ENCODE measurements around the gene HFE.
A peak's percentile ranks its signal among the peaks of the same experiment; 100 is the strongest.
"Not testable (repeated sequence)": the region's sequence is repeated elsewhere in the genome, so short reads cannot be mapped to it uniquely, and the experiment has no call there.

HFE gene

DNA sequence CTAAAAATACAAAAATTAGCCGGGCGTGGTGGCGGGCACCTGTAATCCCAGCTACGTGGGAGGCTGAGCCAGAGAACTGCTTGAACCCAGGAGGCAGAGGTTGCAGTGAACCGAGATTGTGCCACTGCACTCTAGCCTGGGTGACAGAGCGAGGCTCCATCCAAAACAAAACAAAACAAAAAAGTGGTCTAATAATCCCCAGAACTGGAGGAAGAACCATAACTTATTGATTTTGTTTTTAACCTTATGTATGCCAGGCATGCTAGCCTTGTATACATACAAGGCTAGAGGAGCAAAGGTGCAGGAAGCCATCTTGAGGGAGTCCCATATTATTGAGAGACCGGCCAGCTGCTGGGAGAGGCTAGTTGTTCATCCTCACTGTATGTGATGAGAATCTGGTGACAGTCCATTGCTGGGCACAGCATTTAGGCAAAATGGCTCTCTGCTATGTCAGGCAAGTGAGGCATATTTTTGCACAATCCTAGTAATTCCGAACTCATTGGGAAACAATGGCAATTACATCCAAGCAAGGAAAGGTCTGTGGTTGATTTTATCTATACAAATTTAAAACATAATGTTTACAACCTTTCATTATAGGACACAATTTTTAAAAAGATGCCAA, 18.0 kb downstream of the HFE start:
- DNase-seq, result no peak
- intact Hi-C loops (cut with DNase I), result loop anchor here (2.0 kb wide), 1 partner anchor 18 kb away; a partner anchor contains a TSS

DNA sequence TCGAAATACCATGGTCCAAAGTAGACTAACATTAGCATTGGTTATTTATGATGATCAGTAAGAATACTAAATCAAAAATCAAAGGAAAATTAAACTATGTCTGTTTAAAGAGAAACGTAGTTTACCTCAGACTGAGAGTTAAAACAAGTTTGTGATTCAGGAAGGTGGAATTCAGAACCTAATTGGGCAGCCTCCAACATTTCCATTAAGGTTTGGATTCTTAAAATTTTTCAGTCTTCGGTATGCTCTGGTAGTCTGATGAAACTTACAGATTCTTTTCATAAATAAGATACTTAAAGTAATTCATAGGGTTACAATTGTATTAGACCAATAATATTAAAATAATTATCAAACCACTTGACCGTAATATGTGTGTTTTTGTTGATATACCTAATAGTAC, 18.6 kb downstream of the HFE start:
- no peak for DNase-seq
- intact Hi-C loops (cut with DNase I), result loop anchor here (2.0 kb wide), 1 partner anchor 17 kb away; a partner anchor contains a TSS

DNA sequence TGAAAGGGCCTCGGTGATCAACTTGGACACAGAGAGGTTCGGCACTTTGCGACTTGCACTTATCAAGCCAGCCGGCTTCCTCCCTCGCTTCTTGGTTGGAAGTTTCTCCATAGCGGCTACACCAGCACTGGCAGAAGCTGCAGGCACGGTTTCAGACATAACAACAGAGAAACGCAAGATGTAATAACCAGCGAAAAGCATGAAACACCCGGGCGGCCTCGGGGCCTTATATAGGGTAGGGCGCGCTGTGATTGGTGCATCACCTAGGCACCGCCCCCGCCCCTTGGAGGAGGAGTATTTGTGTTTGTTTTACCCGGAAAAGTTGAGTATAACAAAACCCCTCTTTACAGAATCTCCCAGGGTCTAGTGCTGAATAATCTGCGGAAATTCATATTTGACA, 20.7 kb downstream of the HFE start:
- intact Hi-C loops (cut with DNase I), result no loop called here
- no peak for DNase-seq

DNA sequence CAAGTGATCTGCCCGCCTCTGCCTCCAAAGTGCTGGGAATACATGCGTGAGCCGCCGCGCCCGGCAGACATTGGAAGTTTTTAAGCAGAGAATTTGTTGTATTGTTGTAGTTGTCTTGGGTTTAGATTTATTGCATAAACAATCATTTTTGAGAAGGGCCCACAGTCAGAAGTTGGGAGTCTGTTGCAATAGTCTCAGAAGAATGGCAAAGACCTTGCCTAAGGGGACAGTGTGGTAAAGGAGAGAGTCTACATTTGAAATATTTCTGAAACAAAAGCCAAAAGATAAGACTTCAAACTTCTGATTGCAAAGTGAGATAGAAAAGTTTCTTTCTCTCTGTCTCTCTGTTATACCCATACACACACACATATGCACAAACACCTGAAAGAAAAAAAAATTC, 22.5 kb downstream of the HFE start:
- intact Hi-C loops (cut with DNase I), result no loop called here
- DNase-seq, result no peak

DNA sequence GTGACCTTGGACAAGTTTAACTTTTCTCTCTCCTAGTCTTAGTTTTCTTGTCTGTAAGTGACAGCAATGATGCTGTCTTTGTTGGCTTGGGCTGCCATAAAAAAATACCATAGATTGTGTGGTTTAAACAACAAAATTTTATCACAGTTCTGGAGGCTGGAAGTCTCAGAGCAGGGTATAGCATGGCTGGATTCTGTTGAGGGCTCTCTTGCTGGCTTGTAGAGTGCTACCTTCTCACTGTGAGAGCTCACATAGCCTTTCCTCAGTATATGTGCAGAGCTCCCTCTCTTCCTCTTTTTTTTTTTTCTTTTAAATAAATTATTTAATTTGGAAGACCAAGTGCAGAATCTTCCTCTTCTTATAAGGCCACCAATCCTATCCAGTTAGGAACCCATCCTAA, 26.3 kb downstream of the HFE start:
- intact Hi-C loops (cut with DNase I), result no loop called here
- no peak for DNase-seq

DNA sequence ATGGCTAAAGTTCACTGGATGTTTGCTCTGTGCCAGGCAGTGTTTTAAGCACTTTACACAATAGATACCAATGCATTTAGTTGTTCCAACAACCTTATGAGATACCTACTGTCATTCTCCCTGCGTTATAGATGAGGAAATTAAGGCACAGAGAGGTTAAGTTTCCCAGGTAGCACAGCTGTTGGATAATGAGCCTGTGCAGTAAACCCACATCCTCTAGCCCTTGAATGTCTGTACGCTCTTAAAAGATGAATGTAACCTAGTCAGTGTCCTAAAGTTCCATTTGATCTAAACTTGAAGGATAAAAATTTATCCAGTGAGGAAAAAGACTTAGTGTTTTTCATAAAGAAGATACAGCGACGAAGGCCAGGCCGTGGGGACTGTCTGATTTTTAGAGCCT, 28.0 kb downstream of the HFE start:
- DNase-seq, result no peak
- intact Hi-C loops (cut with DNase I), result no loop called here

DNA sequence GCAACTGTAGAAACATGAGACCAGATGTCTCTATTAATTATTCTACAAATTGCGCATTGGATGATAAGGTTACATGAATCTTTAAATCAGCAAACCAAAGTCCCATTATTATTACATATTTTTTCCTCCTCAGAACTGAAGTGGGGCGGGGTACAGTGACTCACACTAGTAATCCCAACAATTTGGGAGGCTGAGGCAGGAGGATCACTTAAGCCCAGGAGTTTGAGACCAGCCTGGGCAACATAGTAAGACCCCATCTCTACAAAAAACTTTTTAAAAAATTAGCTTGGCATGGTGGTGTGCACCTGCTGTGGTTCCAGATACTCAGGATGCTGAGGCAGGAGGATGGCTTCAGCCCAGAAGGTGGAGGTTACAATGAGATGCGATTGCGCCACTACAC, 29.0 kb downstream of the HFE start:
- intact Hi-C loops (cut with DNase I), result no loop called here
- DNase-seq, result no peak

DNA sequence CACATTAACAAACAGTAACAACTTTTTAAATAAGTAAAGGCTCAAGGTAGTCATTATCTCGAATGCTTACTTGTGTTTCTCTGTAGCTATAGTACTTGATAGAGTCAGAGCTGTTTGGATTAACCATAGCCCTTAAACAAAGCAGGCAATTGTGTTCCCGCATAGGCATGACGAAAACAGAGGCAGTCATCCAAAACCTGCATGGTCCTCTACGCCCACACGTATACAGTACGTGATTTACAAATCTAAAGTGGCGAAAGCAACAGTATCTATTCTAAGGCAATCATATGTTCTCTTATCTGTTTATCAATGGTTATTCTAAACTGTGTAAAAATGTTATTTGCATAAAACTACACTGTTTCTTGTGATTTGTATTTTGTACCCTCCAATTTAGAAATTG, 31.8 kb downstream of the HFE start:
- intact Hi-C loops (cut with DNase I), result no loop called here
- DNase-seq, result peak in 4 of 10 donors; percentile 19 to 74 (median 54)

DNA sequence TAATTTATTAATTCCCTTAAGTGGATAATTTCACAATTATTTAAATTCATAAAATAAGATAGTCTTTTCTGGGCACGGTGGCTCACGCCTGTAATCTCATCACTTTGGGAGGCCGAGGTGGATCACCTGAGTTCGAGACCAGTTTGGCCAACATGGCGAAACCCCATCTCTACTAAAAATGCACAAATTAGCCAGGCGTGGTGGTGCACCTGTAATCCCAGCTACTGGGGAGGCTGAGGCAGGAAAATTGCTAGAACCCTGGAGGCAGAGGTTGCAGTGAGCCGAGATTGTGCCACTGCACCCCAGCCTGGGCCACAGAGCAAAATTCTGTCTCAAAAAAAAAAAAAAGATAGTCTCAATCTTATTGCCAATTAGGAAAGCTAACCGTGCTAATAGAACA, 32.9 kb downstream of the HFE start:
- DNase-seq; intact Hi-C loops (cut with DNase I): not testable (repeated sequence)

DNA sequence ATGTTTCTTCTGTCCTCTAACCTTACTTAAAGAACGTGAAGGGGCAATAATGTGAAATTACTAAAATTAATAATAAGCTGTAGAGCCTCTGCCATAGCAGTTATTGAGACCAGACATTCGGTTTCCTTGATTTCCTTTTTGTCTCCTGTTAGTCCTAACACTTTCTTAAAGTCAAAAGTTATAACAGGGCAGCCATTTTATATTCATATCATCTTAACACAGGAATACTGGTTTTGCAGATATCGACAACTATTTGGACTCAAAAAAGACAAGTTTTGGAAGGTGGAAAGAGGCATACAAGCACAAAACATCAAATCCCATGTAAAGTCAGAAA, 33.5 kb downstream of the HFE start:
- intact Hi-C loops (cut with DNase I), result no loop called here
- no peak for DNase-seq

DNA sequence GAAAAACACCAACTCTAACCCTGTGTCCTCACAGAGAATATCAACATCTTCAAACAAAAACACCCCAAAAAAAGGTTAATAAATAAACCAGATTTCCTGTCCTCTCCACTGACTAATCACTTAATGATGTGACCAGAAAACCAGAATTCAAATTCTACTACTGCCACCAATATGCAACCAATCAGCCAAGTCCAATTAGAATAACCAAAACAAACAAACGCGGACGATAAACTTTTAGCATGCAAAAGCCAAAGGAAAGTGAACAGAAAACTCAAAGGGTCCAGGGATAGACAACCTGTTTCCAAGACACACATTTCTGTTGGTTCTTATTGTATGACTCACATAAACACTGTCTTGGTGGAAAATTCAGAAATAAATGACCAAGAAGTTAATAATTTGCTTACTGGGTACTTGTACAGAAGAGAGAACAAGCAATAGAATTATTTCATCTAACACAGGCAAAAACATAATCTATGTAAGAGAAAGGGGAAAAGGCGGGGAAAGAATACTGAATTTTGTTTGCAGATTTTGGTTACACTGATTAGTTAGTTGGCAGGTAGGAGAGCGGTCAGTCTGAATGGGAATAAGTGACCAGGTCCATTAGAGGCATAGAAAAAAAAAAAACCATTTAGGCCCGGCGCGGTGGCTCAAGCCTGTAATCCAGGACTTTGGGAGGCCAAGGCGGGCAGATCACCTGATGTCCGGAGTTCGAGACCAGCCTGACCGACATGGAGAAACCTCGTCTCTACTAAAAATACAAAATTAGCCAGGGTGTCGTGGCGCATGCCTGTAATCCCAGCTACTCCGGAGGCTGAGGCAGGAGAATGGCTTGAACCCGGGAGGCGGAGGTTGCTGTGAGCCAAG, 34.1 kb downstream of the HFE start:
- intact Hi-C loops (cut with DNase I), result loop anchor here (2.0 kb wide), 1 partner anchor 17 kb away; no protein-coding TSS in a partner anchor
- peak in 1 of 10 donors; percentile 47 for DNase-seq

DNA sequence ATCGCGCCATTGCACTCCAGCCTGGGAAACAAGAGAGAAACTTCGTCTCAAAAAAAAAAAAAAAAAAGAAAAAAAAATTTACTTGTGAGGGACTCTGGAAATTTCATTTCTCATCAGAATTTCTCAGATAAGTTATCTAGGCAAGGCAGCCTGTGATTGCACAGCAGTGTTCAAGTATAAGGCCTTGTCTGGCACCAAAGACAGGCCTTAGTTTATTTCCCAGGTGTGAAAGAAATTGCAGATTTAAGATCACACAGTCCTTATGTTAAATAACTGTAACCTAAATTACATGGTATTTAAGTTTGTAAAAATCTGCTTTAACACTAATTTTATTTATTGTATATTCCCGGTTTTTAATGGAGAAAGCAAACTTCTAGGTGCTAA, 34.8 kb downstream of the HFE start:
- DNase-seq, result no peak
- intact Hi-C loops (cut with DNase I), result loop anchor here (2.0 kb wide), 1 partner anchor 17 kb away; no protein-coding TSS in a partner anchor

DNA sequence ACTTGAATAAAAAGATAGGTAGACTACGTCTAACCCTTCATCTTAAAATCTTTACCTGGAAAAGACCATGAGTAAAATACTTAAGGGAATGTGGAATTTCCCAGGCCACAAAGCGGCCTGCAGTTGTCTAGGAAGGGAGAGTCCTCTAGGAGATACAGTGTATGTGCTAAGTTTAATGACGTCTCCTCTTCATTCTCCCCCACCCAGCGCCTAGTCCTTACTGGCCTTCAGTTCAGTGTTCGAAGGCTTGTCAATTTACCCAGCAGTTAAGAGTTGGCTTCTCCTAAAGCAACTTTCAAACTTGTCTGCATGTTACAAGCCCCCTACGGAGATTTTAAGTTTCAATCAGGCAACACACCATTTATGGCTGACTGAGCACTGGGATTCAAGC, 35.2 kb downstream of the HFE start:
- DNase-seq, result no peak
- intact Hi-C loops (cut with DNase I), result loop anchor here (2.0 kb wide), 1 partner anchor 18 kb away; no protein-coding TSS in a partner anchor

DNA sequence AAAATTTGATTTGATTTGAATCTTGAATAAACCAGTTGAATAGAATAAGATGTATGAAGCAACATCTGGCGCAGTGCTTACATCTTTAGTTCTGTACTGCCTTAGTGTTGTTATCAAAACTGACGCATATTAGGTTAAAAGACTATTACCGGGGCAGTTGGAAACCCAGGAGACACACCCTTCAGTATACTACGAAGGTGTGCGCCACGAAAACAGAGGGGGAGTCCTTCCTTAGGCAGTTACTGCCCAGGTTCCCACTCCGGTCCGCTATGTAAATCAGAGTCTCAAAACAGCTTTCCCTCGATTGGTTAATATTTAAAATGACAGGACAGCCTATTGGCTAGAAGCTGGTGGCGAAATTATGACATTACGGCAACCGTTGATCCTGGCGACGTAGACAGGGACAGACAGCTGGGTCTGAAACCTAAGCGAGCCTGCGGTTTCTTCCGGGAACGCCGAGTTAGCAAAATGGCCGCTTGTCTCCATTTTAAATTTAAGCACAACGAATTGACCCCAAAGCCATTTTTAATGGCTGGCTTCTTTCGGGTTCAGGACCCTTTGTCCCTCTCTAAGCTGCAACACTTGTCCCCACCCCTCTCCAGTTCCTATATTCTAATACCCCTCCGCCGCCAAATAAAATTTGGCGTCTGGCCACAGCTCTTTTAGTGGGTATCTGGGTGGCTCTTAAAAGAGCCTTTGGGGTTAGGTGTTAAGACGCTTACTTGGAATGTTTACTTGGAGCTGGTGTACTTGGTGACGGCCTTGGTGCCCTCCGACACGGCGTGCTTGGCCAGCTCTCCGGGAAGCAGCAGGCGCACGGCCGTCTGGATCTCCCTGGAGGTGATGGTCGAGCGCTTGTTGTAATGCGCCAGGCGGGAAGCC, 35.8 kb downstream of the HFE start:
- peak; percentile 74 to 97 (median 88) for DNase-seq
- intact Hi-C loops (cut with DNase I), result loop anchor here (2.0 kb wide), 1 partner anchor 18 kb away; no protein-coding TSS in a partner anchor

DNA sequence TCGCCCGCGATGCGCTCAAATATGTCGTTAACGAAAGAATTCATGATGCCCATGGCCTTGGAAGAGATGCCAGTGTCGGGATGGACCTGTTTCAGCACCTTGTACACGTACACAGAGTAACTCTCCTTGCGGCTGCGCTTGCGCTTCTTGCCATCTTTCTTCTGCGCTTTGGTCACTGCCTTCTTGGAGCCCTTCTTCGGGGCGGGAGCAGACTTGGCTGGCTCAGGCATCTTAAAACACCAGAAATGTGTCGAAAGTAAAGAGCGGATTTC, 36.4 kb downstream of the HFE start:
- intact Hi-C loops (cut with DNase I), result loop anchor here (2.0 kb wide), 1 partner anchor 19 kb away; no protein-coding TSS in a partner anchor
- DNase-seq, result peak in 7 of 10 donors; percentile 48 to 94 (median 66)

DNA sequence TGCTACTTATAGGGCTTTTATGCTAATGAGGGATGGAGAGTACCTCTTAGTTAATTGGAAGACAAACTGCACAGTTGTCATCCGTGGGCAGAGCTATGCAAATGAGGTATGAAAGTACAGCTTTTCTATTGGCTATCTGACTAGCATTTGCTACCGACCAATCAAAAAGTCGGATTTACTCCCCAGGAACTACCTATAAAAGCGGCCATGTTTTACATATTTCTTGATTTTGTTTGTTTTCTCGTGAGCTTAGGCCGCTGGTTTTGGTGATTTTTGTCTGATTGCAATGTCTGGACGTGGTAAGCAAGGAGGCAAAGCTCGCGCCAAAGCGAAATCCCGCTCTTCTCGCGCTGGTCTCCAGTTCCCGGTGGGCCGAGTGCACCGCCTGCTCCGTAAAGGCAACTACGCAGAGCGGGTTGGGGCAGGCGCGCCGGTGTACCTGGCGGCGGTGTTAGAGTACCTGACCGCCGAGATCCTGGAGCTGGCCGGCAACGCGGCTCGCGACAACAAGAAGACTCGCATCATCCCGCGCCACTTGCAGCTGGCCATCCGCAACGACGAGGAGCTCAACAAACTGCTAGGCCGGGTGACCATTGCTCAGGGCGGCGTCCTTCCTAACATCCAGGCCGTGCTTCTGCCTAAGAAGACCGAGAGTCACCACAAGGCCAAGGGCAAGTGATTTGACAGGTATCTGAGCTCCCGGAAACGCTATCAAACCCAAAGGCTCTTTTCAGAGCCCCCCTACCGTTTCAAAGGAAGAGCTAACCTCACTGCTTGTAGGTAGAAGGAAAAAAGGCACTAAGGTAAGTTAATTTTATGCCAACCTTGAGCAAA, 36.9 kb downstream of the HFE start:
- intact Hi-C loops (cut with DNase I), result loop anchor here (2.0 kb wide), 1 partner anchor 19 kb away; no protein-coding TSS in a partner anchor
- DNase-seq, result peak; percentile 43 to 94 (median 60)

DNA sequence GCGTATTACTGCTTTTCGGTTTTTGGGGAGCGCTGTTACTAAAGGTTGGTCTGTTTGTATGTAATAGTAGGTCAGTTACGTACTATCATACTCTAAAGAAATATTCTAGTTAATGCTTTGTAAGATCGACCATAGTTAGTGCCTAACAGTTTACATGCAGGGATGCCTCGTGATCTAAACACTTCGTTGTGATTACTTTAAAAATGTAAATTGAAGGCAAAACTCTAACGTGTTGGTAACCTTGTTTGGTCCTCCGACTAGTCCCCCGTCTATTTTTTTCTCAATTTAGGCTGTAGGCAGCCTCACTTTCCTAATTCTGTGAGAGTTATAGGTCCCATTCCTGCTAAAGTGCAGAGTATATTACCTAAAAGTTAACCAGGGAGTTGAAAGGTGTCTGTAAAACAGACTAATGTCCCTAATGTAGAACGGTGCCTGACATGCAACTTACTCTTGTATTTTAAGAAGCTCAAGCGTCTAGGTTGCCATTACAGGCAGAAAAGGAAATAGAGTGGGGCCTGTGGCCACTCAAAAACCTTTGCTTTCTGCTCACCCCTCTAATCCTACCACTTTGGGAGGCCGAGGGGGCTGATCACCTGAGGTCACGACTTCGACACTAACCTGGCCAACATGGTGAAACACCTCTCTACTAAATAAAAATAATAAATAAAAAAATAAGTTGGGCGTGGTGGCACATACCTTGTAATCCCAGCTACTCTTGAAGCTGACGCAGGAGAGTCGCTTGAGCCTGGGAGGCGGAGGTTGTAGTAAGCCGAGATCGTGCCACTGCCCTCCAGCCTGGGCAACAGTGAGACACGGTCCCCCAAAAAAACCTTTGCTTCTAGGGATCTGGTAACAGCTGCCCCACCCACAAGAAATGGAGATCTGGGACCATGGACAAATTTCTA, 37.8 kb downstream of the HFE start:
- intact Hi-C loops (cut with DNase I), result loop anchor here (5.0 kb wide), 1 partner anchor 72 kb away; a partner anchor contains a TSS

DNA sequence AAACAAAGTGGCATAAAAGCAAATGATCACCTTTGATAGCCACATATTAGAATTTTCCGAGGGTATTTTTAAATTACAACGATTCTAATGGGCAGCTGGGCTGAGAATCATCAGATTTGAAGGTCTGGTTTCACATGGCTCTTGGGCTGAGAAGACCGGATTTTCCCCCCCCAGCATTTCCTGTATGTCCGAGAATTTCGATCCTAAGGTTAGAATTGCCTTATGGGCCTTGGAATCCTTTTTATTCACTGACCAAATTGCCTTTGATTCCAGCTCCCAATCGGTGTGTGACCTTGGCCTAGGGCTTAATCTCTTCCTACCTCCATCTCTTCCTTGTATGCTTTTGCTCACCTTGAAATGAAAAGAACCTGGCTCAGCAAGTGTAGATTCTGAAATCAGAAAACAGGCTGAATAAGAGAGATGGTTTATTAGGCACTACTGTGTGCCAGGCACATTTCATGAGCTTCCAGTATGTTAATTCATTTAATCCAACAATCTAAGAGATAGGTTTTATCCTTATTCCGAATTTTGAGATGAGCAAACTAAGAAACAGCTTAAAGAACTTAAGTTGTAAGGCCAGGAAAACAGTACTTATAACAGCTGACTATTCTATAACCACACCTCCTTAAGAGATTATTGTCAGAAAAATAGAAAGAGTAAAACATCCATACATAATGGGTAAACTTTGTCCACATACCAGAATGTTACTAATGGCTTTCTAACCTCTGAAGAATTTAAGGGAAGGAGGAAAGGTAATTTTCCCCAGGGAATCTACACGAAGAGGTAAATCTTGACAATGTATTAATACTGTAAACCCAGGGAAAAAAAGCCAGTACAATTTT, 39.4 kb downstream of the HFE start:
- intact Hi-C loops (cut with DNase I), result loop anchor here (1.0 to 5.0 kb wide), 3 partner anchors 14 to 71 kb away; a partner anchor contains a TSS
- DNase-seq, result no peak

More for the DNA sequence above, 37.8 kb downstream of the HFE start:
- no peak for DNase-seq

All from posterior cingulate gyrus (tissue), 11 donors.